Naive B cell (primary cell): ENCODE results near the gene C1QTNF1. TPM values are rescaled to one million over a fixed set of nuclear protein-coding genes. Genes with fewer than 3 reads are reported as not detected.

Experiments used
- ATAC-seq, 2 donors: fragments of 150-1000 bp; cut with Tn5 transposase; 2 replicates each; pipeline ENCODE4 v1.10.0; 2021; ENCODE audit warnings: low read depth in 2 of 2, mild to moderate bottlenecking in 2 of 2, moderate library complexity in 2 of 2
- DNase-seq: peaks from one replicate; pipeline ENCODE4 v3.0.0; 2022
- H3K27ac Mint-ChIP-seq, 6 donors: one replicate each; pipeline ENCODE4 v1.8.0; 2020 to 2022; ENCODE audit warnings: mild to moderate bottlenecking in 6 of 6, mixed read lengths in 6 of 6, moderate library complexity in 5 of 6, inconsistent platforms in 2 of 6
- H3K27me3 Mint-ChIP-seq, 3 donors: one replicate each; pipeline ENCODE4 v1.8.0; 2021 to 2022; ENCODE audit warnings: mixed read lengths in 3 of 3, mild to moderate bottlenecking in 1 of 3
- H3K36me3 Mint-ChIP-seq, 2 donors: one replicate each; pipeline ENCODE4 v1.8.0; 2020 to 2022; ENCODE audit warnings: mixed read lengths in 2 of 2, inconsistent platforms in 1 of 2, mild to moderate bottlenecking in 1 of 2
- H3K4me1 Mint-ChIP-seq, 3 donors: one replicate each; pipeline ENCODE4 v1.8.0; 2020 to 2022; ENCODE audit warnings: mixed read lengths in 3 of 3, inconsistent platforms in 1 of 3, mild to moderate bottlenecking in 1 of 3, moderate library complexity in 1 of 3
- H3K4me3 Mint-ChIP-seq, 8 donors: one replicate each; pipeline ENCODE4 v1.8.0; 2020 to 2022; ENCODE audit warnings: mild to moderate bottlenecking in 8 of 8, mixed read lengths in 8 of 8, moderate library complexity in 8 of 8, inconsistent platforms in 2 of 8
- H3K9me3 Mint-ChIP-seq, 7 donors: one replicate each; pipeline ENCODE4 v1.8.0; 2020 to 2022; ENCODE audit warnings: mixed read lengths in 7 of 7, mild to moderate bottlenecking in 5 of 7, inconsistent platforms in 2 of 7, moderate library complexity in 1 of 7
- polyA plus RNA-seq, 6 donors: library from polyadenylated mRNA; unstranded; fragments of 300-500 nt; fragmentation: Illumina TruSeq; gene quantifications; one replicate each; pipeline ENCODE4 v1.2.3, GENCODE V29; 2021; ENCODE audit warnings: low read depth in 6 of 6

C1QTNF1 gene
- polyA plus RNA-seq, 6 donors from 2014 or later, result not detected

DNA sequence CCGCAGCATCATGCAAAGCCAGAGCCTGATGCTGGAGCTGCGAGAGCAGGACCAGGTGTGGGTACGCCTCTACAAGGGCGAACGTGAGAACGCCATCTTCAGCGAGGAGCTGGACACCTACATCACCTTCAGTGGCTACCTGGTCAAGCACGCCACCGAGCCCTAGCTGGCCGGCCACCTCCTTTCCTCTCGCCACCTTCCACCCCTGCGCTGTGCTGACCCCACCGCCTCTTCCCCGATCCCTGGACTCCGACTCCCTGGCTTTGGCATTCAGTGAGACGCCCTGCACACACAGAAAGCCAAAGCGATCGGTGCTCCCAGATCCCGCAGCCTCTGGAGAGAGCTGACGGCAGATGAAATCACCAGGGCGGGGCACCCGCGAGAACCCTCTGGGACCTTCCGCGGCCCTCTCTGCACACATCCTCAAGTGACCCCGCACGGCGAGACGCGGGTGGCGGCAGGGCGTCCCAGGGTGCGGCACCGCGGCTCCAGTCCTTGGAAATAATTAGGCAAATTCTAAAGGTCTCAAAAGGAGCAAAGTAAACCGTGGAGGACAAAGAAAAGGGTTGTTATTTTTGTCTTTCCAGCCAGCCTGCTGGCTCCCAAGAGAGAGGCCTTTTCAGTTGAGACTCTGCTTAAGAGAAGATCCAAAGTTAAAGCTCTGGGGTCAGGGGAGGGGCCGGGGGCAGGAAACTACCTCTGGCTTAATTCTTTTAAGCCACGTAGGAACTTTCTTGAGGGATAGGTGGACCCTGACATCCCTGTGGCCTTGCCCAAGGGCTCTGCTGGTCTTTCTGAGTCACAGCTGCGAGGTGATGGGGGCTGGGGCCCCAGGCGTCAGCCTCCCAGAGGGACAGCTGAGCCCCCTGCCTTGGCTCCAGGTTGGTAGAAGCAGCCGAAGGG, 24.2 kb downstream of the C1QTNF1 start:
- Mint-ChIP-seq H3K27me3 (peaks cover 18 to 53% (median 50%) of the 10 kb centered on the region in 3 donors), H3K4me3 (no peak overlapping the region), H3K9me3 (peaks cover 0 to 8% (median 0%) of the 10 kb centered on the region in 7 donors), H3K27ac (no peak overlapping the region), H3K36me3 (peaks cover 0 to 4% of the 10 kb centered on the region in 2 donors), H3K4me1 (peaks cover 0 to 12% (median 3%) of the 10 kb centered on the region in 3 donors)
- no peak for DNase-seq
- ATAC-seq, result no peak

- Mint-ChIP-seq H3K9me3 (peaks cover under 1 to 18% (median 6%) of the 10 kb centered on the region in 7 donors), H3K27ac (no peak overlapping the region), H3K36me3 (peaks cover 0 to 13% of the 10 kb centered on the region in 2 donors), H3K4me3 (peak overlapping the region in 1 of 8 donors; percentile 68), H3K27me3 (peaks cover 21 to 62% (median 52%) of the 10 kb centered on the region in 3 donors), H3K4me1 (peaks cover 0 to 12% (median 0%) of the 10 kb centered on the region in 3 donors)
- ATAC-seq, result no peak
- no peak for DNase-seq
These were observed 25.1 kb downstream of the C1QTNF1 start for GRCh38 chr17:79048826-79049755.

DNA sequence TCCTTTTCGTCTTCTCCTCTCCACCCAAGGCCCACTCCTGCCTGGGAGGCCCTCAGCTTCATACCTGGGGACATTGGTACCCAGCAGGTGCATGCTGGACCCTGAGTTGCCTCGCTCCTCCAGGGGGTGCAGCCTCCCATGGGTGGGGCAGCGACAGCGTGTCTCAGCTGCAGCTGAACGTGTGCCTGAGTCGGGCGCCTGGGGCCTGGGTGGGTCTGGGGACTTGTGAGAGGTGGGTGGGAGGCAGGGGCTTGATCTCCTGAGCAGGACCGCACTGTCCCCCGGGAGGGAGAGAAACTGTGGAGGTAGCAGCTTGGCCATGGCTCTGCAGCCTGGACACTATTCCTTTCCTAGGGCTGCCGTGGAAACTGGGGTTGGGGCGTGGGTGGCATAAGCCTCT, 25.9 kb downstream of the C1QTNF1 start:
- no peak for ATAC-seq
- H3K4me1 Mint-ChIP-seq, result peaks cover 0 to 12% (median 0%) of the 10 kb centered on the region in 3 donors

DNA sequence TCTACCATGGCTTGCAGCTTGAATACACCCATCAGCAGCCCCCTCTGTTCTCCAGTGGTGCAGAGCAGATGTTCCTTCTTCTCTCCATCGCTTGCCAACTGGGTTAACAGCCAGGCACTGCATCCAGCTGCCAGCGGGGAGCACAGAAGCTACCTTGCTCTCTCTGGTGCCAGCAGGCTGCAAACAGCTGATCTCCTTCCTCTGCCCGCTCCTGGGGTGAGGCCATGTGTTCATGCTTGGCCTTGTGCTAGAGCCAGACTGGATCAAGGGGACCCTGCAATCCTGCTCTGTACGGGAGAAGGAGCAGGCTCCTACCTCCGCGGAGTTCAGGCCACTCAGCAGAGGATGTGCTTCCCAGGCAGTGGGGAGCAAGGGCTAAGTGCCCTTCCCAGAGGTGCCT, 26.6 kb downstream of the C1QTNF1 start:
- peaks cover 0 to 18% of the 10 kb centered on the region in 2 donors for H3K36me3 Mint-ChIP-seq

More for the DNA sequence above, 25.9 kb downstream of the C1QTNF1 start:
- no peak for DNase-seq
- Mint-ChIP-seq H3K9me3 (peaks cover 5 to 25% (median 9%) of the 10 kb centered on the region in 7 donors), H3K27ac (no peak overlapping the region), H3K36me3 (peaks cover 0 to 18% of the 10 kb centered on the region in 2 donors), H3K27me3 (peaks cover 19 to 66% (median 46%) of the 10 kb centered on the region in 3 donors), H3K4me3 (no peak overlapping the region)

DNA sequence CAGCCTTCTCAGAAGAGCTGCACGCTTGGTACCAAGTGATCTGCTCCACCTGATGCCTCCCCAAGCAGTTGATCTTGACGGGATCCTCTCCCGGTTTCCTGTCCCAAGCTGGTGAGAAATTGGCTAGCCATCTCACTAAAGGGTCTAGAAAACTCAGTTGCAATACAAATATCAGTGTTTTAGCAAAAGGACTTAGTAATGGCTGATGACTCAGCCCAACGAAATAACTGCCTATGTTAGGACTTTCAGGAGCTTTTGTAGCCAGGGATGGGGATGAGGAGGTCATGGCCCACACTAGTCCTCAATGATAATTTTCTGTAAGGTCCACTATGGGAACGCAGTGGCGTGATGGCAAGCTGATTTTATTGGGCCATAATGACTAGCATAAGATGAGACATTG, 27.3 kb downstream of the C1QTNF1 start:
- DNase-seq (no peak), ATAC-seq (no peak)
- Mint-ChIP-seq H3K4me1 (peaks cover 0 to 2% (median 0%) of the 10 kb centered on the region in 3 donors), H3K4me3 (no peak overlapping the region), H3K36me3 (peaks cover 0 to 18% of the 10 kb centered on the region in 2 donors), H3K27ac (no peak overlapping the region), H3K9me3 (peaks cover 7 to 28% (median 10%) of the 10 kb centered on the region in 7 donors), H3K27me3 (peaks cover 13 to 59% (median 35%) of the 10 kb centered on the region in 3 donors)

More for the DNA sequence above, 26.6 kb downstream of the C1QTNF1 start:
- Mint-ChIP-seq H3K4me3 (no peak overlapping the region), H3K9me3 (peaks cover 6 to 28% (median 9%) of the 10 kb centered on the region in 7 donors), H3K4me1 (peaks cover 0 to 6% (median 0%) of the 10 kb centered on the region in 3 donors), H3K27ac (no peak overlapping the region), H3K27me3 (peaks cover 18 to 62% (median 39%) of the 10 kb centered on the region in 3 donors)
- no peak for ATAC-seq
- DNase-seq, result no peak

- Mint-ChIP-seq H3K4me3 (no peak overlapping the region), H3K36me3 (peaks cover 0 to 18% of the 10 kb centered on the region in 2 donors), H3K27ac (peak overlapping the region in 1 of 6 donors; percentile 75), H3K27me3 (peaks cover 13 to 58% (median 36%) of the 10 kb centered on the region in 3 donors), H3K9me3 (peaks cover 8 to 28% (median 10%) of the 10 kb centered on the region in 7 donors), H3K4me1 (peaks cover 0 to 2% (median 0%) of the 10 kb centered on the region in 3 donors)
- ATAC-seq (no peak), DNase-seq (no peak)
These were observed 28.2 kb downstream of the C1QTNF1 start for GRCh38 chr17:79052131-79052530.

DNA sequence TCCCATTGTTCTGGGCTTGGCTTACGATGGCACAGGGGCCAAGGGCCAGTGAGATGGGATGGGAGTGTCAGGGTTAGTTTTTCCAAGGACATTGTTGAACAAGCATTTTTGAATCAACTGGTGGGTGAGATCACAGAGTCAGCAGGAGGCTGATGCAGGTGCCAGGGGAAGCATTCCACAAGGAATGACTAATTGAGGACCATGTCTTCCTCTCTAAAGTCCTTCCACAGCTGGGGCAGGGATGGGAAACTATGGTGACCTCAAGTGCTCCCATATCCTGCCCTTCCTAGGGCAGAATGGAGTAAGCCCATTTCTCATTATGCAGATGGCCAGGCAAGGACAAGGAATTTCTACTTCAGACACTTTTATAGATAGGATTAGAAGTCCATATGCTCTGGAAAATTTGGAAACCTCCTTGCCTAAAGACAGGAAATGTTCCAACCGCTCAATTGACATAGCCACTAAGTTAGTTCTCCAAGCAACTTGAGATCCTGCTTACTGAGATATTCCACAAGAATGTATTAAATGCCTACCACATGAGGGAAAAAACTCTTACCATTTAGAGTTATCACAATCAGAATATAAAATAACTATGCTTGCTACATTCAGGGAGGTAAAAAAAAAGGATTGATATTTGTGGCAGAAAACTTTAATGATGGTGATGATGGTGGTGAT, 29.4 kb downstream of the C1QTNF1 start:
- Mint-ChIP-seq H3K27ac (peak overlapping the region in 1 of 6 donors; percentile 23), H3K9me3 (peaks cover 8 to 36% (median 14%) of the 10 kb centered on the region in 7 donors), H3K4me3 (no peak overlapping the region), H3K36me3 (peaks cover 0 to 18% of the 10 kb centered on the region in 2 donors), H3K27me3 (peaks cover 13 to 67% (median 44%) of the 10 kb centered on the region in 3 donors), H3K4me1 (peaks cover 0 to 2% (median 0%) of the 10 kb centered on the region in 3 donors)
- DNase-seq, result no peak
- ATAC-seq, result no peak

- peaks cover 0 to 2% (median 0%) of the 10 kb centered on the region in 3 donors for H3K4me1 Mint-ChIP-seq
- no peak for ATAC-seq
- H3K4me3 Mint-ChIP-seq, result no peak overlapping the region
- DNase-seq, result no peak
- H3K27me3 Mint-ChIP-seq, result peaks cover 17 to 70% (median 46%) of the 10 kb centered on the region in 3 donors
- H3K27ac Mint-ChIP-seq, result no peak overlapping the region
- H3K9me3 Mint-ChIP-seq, result peaks cover 8 to 36% (median 14%) of the 10 kb centered on the region in 7 donors
- peaks cover 0 to 18% of the 10 kb centered on the region in 2 donors for H3K36me3 Mint-ChIP-seq
These were observed 30.4 kb downstream of the C1QTNF1 start for GRCh38 chr17:79054200-79054960.

DNA sequence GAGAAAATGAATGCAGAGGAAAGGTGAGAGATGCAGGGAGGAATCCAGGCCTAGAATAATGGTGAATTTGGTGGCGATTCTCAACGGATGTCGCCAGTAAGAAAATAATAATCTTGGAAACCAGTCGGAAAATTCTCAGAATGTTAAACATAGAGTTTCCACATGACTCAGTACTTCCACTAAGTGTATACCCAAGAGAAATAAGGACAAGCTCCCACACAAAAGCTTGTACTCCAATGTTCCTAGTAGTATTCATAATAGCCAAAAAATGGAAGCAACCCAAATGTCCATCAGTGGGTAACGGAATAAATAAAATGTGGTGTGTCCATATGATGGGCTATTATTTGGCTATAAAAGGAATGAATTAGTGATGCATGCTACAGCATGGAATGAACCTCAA, 31.2 kb downstream of the C1QTNF1 start:
- Mint-ChIP-seq H3K9me3 (peaks cover 8 to 36% (median 14%) of the 10 kb centered on the region in 7 donors), H3K4me3 (no peak overlapping the region), H3K36me3 (peaks cover 0 to 18% of the 10 kb centered on the region in 2 donors), H3K4me1 (no peaks in the 10 kb centered on the region), H3K27me3 (peaks cover 20 to 65% (median 45%) of the 10 kb centered on the region in 3 donors), H3K27ac (no peak overlapping the region)
- ATAC-seq (no peak), DNase-seq (no peak)

GRCh38 chr17:79057737-79058385, 33.9 kb downstream of the C1QTNF1 start:
- H3K27me3 Mint-ChIP-seq, result peaks cover 22 to 52% (median 38%) of the 10 kb centered on the region in 3 donors
- H3K27ac Mint-ChIP-seq, result peak overlapping the region in 2 of 6 donors; percentile 2 to 85
- no peak for DNase-seq
- H3K36me3 Mint-ChIP-seq, result peaks cover 0 to 17% of the 10 kb centered on the region in 2 donors
- H3K4me3 Mint-ChIP-seq, result peak overlapping the region in 1 of 8 donors; percentile 48
- H3K4me1 Mint-ChIP-seq, result no peaks in the 10 kb centered on the region
- H3K9me3 Mint-ChIP-seq, result peaks cover 7 to 31% (median 14%) of the 10 kb centered on the region in 7 donors
- ATAC-seq, result no peak

- Mint-ChIP-seq H3K27ac (peak overlapping the region in 1 of 6 donors; percentile 55), H3K36me3 (no peaks in the 10 kb centered on the region), H3K9me3 (peaks cover 0 to 7% (median 4%) of the 10 kb centered on the region in 7 donors), H3K4me3 (no peak overlapping the region), H3K4me1 (no peaks in the 10 kb centered on the region), H3K27me3 (peaks cover 9 to 24% (median 16%) of the 10 kb centered on the region in 3 donors)
- DNase-seq (no peak), ATAC-seq (no peak)
These were observed 38.7 kb downstream of the C1QTNF1 start for GRCh38 chr17:79062691-79063090.
